H1 (cell line): ENCODE results near the gene HSDL2.

Experiments
- CTCF ChIP-seq, 3 experiments: IDR thresholded peaks; 1 replicate in 2 of 3; 2 replicates in 1 of 3; pipeline versions ENCODE4 v1.5.1 to v1.6.1; 2011; ENCODE audit warnings: low read length in 3 of 3, mild to moderate bottlenecking in 3 of 3, inconsistent platforms in 2 of 3, low read depth in 1 of 3, moderate library complexity in 1 of 3; ENCODE audit not compliant: insufficient read depth in 1 of 3; ENCODE audit errors: control extremely low read depth in 1 of 3
- EGR1 ChIP-seq: IDR thresholded peaks from 2 replicates; pipeline ENCODE4 v1.6.1; 2011; ENCODE audit warnings: low read depth, low read length, borderline replicate concordance
- GTF2F1 ChIP-seq: IDR thresholded peaks from 2 replicates; pipeline ENCODE4 v1.6.1; 2012; ENCODE audit warnings: low read depth, low read length, improper control_type of control experiment, borderline replicate concordance
- MAX ChIP-seq: IDR thresholded peaks from 2 replicates; pipeline ENCODE4 v1.6.1; 2012; ENCODE audit warnings: inconsistent platforms
- NRF1 ChIP-seq: IDR thresholded peaks from 2 replicates; pipeline ENCODE4 v1.6.1; 2011; ENCODE audit warnings: mild to moderate bottlenecking, low read depth, low read length, improper control_type of control experiment
- POLR2A ChIP-seq, 2 experiments: IDR thresholded peaks; 1 replicate in 1 of 2; 2 replicates in 1 of 2; pipeline ENCODE4 v1.6.1; 2011; ENCODE audit warnings: low read depth in 2 of 2, low read length in 2 of 2, mild to moderate bottlenecking in 2 of 2; ENCODE audit errors: control extremely low read depth in 1 of 2
- POLR2AphosphoS5 ChIP-seq: IDR thresholded peaks from 2 replicates; pipeline ENCODE4 v1.6.1; 2011; ENCODE audit warnings: low read depth, low read length
- SIRT6 ChIP-seq: IDR thresholded peaks from one replicate; pipeline ENCODE4 v1.7.1; 2012; ENCODE audit warnings: low read length, inconsistent platforms
- TAF1 ChIP-seq: IDR thresholded peaks from 2 replicates; pipeline ENCODE4 v1.6.1; 2011; ENCODE audit warnings: mild to moderate bottlenecking, low read depth, low read length
- TEAD4 ChIP-seq: IDR thresholded peaks from 2 replicates; pipeline ENCODE4 v1.6.1; 2012; ENCODE audit warnings: low read depth, low read length, inconsistent platforms, mixed read lengths

DNA sequence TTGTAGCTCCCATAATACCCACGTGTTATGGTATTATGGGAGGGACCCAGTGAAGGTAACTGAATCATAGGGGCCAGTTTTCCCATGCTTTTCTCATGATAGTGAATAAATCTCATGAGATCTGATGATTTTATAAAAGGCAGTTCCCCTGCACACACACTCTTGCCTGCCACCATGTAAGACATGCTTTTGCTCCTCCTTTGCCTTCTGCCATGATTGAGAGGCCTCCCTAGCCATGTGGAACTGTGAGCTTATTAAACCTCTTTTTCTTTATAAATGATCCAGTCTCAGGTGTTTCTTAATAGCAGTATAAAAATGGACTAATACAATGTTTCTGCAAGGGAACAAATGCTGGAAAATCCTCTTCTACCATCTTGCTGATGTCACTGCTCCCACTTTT lies 10.1 kb upstream of the HSDL2 start:
- TF ChIP-seq CTCF (IDR thresholded peaks at IDR 0.05; ENCODE audit: control extremely low read depth in 1 of 3, insufficient read depth in 1 of 3, low read depth in 1 of 3, low read length in 3 of 3) (no peak), NRF1 (no peak), POLR2A (IDR thresholded peaks at IDR 0.05; ENCODE audit: control extremely low read depth in 1 of 2, low read depth in 2 of 2, low read length in 2 of 2) (no peak), SIRT6 (no peak), GTF2F1 (no peak), TEAD4 (no peak), TAF1 (no peak), MAX (no peak), EGR1 (no peak), POLR2AphosphoS5 (no peak)
